HepG2 (cell line): ENCODE data around the gene TRIM4. TPM values are rescaled to one million over a fixed set of nuclear protein-coding genes. Genes with fewer than 3 reads are reported as not detected.

Experiments
- ATRX ChIP-seq: sonication (generic); formaldehyde crosslinking; IDR thresholded peaks from 2 replicates; pipeline ENCODE4 v1.4.0; 2020; ENCODE audit warnings: missing genetic modification reagents, borderline replicate concordance
- CCDC6 ChIP-seq: sonication (generic); formaldehyde crosslinking; IDR thresholded peaks from 2 replicates; pipeline ENCODE4 v1.8.1; 2022; ENCODE audit warnings: mild to moderate bottlenecking, missing genetic modification reagents, moderate library complexity
- CREM ChIP-seq, 2 experiments: sonication (generic) in 1 of 2; formaldehyde crosslinking in 1 of 2; IDR thresholded peaks; 2 replicates each; pipeline versions ENCODE4 v1.4.0 to v1.6.1; 2016 to 2020; ENCODE audit warnings: antibody characterized with exemption in 1 of 2, mild to moderate bottlenecking in 1 of 2, missing genetic modification reagents in 1 of 2
- GATA4 ChIP-seq: sonication (generic); IDR thresholded peaks from 2 replicates; pipeline ENCODE4 v1.6.1; 2016; ENCODE audit warnings: antibody characterized with exemption, low read depth, borderline replicate concordance
- HIC2 ChIP-seq: sonication (generic); formaldehyde crosslinking; IDR thresholded peaks from 2 replicates; pipeline ENCODE4 v1.9.0; 2022; ENCODE audit warnings: low read depth, missing genetic modification reagents
- LCORL ChIP-seq, 2 experiments: fragments of 450-650 bp in 1 of 2; sonication (generic) in 1 of 2; formaldehyde crosslinking in 1 of 2; IDR thresholded peaks; 2 replicates each; pipeline versions ENCODE4 v1.5.0 to v1.6.1; 2017 to 2020; ENCODE audit warnings: antibody characterized with exemption in 1 of 2, missing genetic modification reagents in 1 of 2
- MED8 ChIP-seq: sonication (generic); formaldehyde crosslinking; IDR thresholded peaks from 2 replicates; pipeline ENCODE4 v1.8.1; 2023; ENCODE audit warnings: mild to moderate bottlenecking, missing genetic modification reagents; ENCODE audit not compliant: insufficient replicate concordance
- POLR2A ChIP-seq, 2 experiments: IDR thresholded peaks; 2 replicates each; pipeline ENCODE4 v1.6.1; 2011; ENCODE audit warnings: low read depth in 2 of 2, low read length in 2 of 2, mild to moderate bottlenecking in 1 of 2, moderate library complexity in 1 of 2; ENCODE audit not compliant: insufficient read depth in 1 of 2
- RBFOX2 ChIP-seq: fragments of 200-400 bp; formaldehyde crosslinking; IDR thresholded peaks from 2 replicates; pipeline ENCODE4 v1.6.1; 2017; ENCODE audit warnings: low read depth, mild to moderate bottlenecking, low read length
- SP140L ChIP-seq: sonication (generic); formaldehyde crosslinking; IDR thresholded peaks from 2 replicates; pipeline ENCODE4 v1.4.0; 2020; ENCODE audit warnings: missing genetic modification reagents, borderline replicate concordance
- SP4 ChIP-seq: sonication (generic); formaldehyde crosslinking; IDR thresholded peaks from 2 replicates; pipeline ENCODE4 v1.8.1; 2023; ENCODE audit warnings: mild to moderate bottlenecking, missing genetic modification reagents
- YEATS2 ChIP-seq: sonication (generic); formaldehyde crosslinking; IDR thresholded peaks from 2 replicates; pipeline ENCODE4 v1.4.0; 2020; ENCODE audit warnings: missing genetic modification reagents, borderline replicate concordance
- ZBTB20 ChIP-seq: sonication (generic); formaldehyde crosslinking; IDR thresholded peaks from 2 replicates; pipeline ENCODE4 v1.8.1; 2023; ENCODE audit warnings: missing genetic modification reagents, low read depth, mild to moderate bottlenecking, borderline replicate concordance
- ZNF124 ChIP-seq: sonication (generic); formaldehyde crosslinking; IDR thresholded peaks from 2 replicates; pipeline ENCODE4 v1.4.0; 2020; ENCODE audit warnings: missing genetic modification reagents
- ZNF230 ChIP-seq: sonication (generic); formaldehyde crosslinking; IDR thresholded peaks from 2 replicates; pipeline ENCODE4 v1.4.0; 2020; ENCODE audit warnings: mild to moderate bottlenecking, missing genetic modification reagents
- ZNF335 ChIP-seq: sonication (generic); formaldehyde crosslinking; IDR thresholded peaks from 2 replicates; pipeline ENCODE4 v1.4.0; 2020; ENCODE audit warnings: missing genetic modification reagents
- ZNF354B ChIP-seq: sonication (generic); formaldehyde crosslinking; IDR thresholded peaks from 2 replicates; pipeline ENCODE4 v1.8.0; 2022; ENCODE audit warnings: mild to moderate bottlenecking, missing genetic modification reagents
- ZNF460 ChIP-seq: sonication (generic); formaldehyde crosslinking; IDR thresholded peaks from 2 replicates; pipeline ENCODE4 v1.5.1; 2020; ENCODE audit warnings: missing genetic modification reagents, mild to moderate bottlenecking, borderline replicate concordance
- ZNF496 ChIP-seq: sonication (generic); formaldehyde crosslinking; IDR thresholded peaks from 2 replicates; pipeline ENCODE4 v1.8.1; 2023; ENCODE audit warnings: mild to moderate bottlenecking, moderate library complexity, missing genetic modification reagents; ENCODE audit not compliant: insufficient replicate concordance
- ZNF674 ChIP-seq: sonication (generic); formaldehyde crosslinking; IDR thresholded peaks from 2 replicates; pipeline ENCODE4 v1.5.0; 2020; ENCODE audit warnings: low read depth, mild to moderate bottlenecking, missing genetic modification reagents
- polyA plus RNA-seq, 8 experiments: library from polyadenylated mRNA; depleted of rRNA in 3 of 8; stranded (reverse) in 7 of 8; unstranded in 1 of 8; fragments of >200 nt; fragmentation: Illumina TruSeq in 4 of 8; extraction: Trizol in 4 of 8; gene quantifications; 2 replicates each; pipeline versions ENCODE4 v1.2.1 to v1.2.3, GENCODE V29; 2011 to 2016; ENCODE audit warnings: low read depth in 4 of 8, missing spikeins in 1 of 8, mixed read lengths in 1 of 8; ENCODE audit not compliant: insufficient read depth in 1 of 8
- total RNA-seq, 5 experiments: library from RNA; depleted of rRNA; stranded (reverse); fragments of >200 nt; fragmentation: Illumina TruSeq; extraction: Trizol; gene quantifications; 2 replicates each; pipeline ENCODE4 v1.2.3, GENCODE V29; 2016; ENCODE audit warnings: low read depth in 1 of 5
- TF ChIP-seq, protein P1 (sequence below): sonication (generic); formaldehyde crosslinking; IDR thresholded peaks from 2 replicates; pipeline ENCODE4 v1.4.0; 2020; ENCODE audit warnings: mild to moderate bottlenecking, missing genetic modification reagents
- TF ChIP-seq, protein P2 (sequence below): IDR thresholded peaks from 2 replicates; pipeline ENCODE4 v1.6.1; 2016
- TF ChIP-seq, protein P3 (sequence below): sonication (generic); formaldehyde crosslinking; IDR thresholded peaks from 2 replicates; pipeline ENCODE4 v1.4.0; 2020; ENCODE audit warnings: mild to moderate bottlenecking, missing genetic modification reagents
- TF ChIP-seq, protein P4 (sequence below): sonication (generic); formaldehyde crosslinking; IDR thresholded peaks from 2 replicates; pipeline ENCODE4 v1.4.0; 2020; ENCODE audit warnings: missing genetic modification reagents

TRIM4 gene
- total and polyA plus RNA-seq, 2 of the 13 experiments (the other 11 are each of a cell fraction or from before 2014, with no cell fraction given), result 17.6 to 21.7 TPM

DNA sequence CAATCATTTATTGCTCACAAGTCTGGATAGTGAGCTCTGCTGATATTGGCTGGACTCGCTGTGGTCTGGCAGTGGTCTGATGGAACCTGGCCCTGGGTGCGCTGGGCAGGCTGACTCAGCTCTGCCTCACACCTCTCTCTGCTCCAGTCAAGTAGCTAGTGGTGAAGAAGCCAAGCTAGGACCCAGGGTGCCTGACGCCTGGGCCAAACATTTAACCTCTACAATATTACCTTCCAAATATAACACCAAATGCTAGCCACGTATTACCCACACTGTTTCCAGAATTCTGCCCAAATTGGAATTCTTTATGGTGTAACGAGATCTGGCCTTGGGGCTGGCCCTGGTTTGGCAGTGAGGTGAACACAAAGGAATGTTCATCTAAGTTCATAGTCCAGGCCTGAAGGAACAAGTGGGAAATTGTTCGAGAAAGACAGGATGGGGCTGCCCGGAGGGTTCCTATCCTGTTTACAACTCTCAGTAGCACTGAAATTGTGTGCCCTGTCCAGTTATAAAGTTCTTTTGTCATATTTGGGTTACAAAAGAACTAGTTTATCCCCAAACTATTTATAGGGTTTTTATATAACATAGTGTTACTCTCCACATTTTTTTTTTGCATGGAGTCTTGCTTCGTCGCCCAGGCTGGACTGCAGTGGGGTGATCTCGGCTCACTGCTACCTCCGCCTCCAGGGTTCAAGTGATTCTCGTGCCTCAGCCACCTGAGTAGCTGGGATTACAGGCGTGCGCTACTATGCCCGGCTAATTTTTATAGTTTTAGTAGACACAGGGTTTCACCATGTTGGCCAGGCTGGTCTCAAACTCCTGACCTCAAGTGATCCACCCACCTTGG lies 58.8 kb downstream of the TRIM4 start (continued):
- TF ChIP-seq, protein P1, sequence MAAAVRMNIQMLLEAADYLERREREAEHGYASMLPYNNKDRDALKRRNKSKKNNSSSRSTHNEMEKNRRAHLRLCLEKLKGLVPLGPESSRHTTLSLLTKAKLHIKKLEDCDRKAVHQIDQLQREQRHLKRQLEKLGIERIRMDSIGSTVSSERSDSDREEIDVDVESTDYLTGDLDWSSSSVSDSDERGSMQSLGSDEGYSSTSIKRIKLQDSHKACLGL, result no peak
- TF ChIP-seq ZNF230 (CRISPR knock-in tag) (0 out of 2 replicates have a peak, but pooled peaks have one; percentile 49), ATRX (no peak), ZBTB20 (CRISPR knock-in tag) (no peak; the same call in 1 of the 2 replicates), POLR2A (IDR thresholded peaks at IDR 0.05; ENCODE audit: insufficient read depth in 1 of 2, low read depth in 2 of 2, low read length in 2 of 2) (peak in 1 of 2 experiments; percentile 60; a peak in 2 of 4 replicates), CCDC6 (CRISPR knock-in tag) (no peak), RBFOX2 (peak; percentile 68), GATA4 (peak; percentile 56; the same call in 1 of the 2 replicates), ZNF335 (CRISPR knock-in tag) (no peak), LCORL (IDR thresholded peaks at IDR 0.05) (peak; percentile 89), LCORL (CRISPR knock-in tag; IDR thresholded peaks at IDR 0.05) (peak; percentile 90), ZNF496 (CRISPR knock-in tag) (no peak), ZNF460 (CRISPR knock-in tag) (peak; percentile 22; the same call in 1 of the 2 replicates), MED8 (CRISPR knock-in tag) (no peak), SP4 (CRISPR knock-in tag) (no peak), HIC2 (CRISPR knock-in tag) (peak; percentile 17; the same call in 1 of the 2 replicates), ZNF354B (CRISPR knock-in tag) (peak; percentile 46; the same call in 1 of the 2 replicates), ZNF124 (CRISPR knock-in tag) (no peak), SP140L (CRISPR knock-in tag) (no peak), CREM (IDR thresholded peaks at IDR 0.05) (peak; percentile 67; the same call in 1 of the 2 replicates), CREM (CRISPR knock-in tag; IDR thresholded peaks at IDR 0.05) (no peak), ZNF674 (CRISPR knock-in tag) (no peak), YEATS2 (peak; percentile 22; the same call in 1 of the 2 replicates)
- TF ChIP-seq, protein P2, sequence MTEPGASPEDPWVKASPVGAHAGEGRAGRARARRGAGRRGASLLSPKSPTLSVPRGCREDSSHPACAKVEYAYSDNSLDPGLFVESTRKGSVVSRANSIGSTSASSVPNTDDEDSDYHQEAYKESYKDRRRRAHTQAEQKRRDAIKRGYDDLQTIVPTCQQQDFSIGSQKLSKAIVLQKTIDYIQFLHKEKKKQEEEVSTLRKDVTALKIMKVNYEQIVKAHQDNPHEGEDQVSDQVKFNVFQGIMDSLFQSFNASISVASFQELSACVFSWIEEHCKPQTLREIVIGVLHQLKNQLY, result no peak
- TF ChIP-seq, protein P3, sequence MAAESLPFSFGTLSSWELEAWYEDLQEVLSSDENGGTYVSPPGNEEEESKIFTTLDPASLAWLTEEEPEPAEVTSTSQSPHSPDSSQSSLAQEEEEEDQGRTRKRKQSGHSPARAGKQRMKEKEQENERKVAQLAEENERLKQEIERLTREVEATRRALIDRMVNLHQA, result no peak
- TF ChIP-seq, protein P4, sequence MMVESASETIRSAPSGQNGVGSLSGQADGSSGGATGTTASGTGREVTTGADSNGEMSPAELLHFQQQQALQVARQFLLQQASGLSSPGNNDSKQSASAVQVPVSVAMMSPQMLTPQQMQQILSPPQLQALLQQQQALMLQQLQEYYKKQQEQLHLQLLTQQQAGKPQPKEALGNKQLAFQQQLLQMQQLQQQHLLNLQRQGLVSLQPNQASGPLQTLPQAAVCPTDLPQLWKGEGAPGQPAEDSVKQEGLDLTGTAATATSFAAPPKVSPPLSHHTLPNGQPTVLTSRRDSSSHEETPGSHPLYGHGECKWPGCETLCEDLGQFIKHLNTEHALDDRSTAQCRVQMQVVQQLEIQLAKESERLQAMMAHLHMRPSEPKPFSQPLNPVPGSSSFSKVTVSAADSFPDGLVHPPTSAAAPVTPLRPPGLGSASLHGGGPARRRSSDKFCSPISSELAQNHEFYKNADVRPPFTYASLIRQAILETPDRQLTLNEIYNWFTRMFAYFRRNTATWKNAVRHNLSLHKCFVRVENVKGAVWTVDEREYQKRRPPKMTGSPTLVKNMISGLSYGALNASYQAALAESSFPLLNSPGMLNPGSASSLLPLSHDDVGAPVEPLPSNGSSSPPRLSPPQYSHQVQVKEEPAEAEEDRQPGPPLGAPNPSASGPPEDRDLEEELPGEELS (CRISPR knock-in tag), result peak; percentile 64
